Ovary (tissue), 1 donor: ENCODE results near the gene GLCE.

ENCODE experiments used
- EP300 ChIP-seq: sonication (generic); formaldehyde crosslinking; IDR thresholded peaks from one replicate; pipeline ENCODE4 v1.6.1; 2017; ENCODE audit warnings: antibody characterized with exemption
- POLR2A ChIP-seq: fragments of 450-650 bp; IDR thresholded peaks from one replicate; pipeline ENCODE4 v1.6.1; 2017; ENCODE audit warnings: antibody characterized with exemption, mild to moderate bottlenecking, moderate library complexity

DNA sequence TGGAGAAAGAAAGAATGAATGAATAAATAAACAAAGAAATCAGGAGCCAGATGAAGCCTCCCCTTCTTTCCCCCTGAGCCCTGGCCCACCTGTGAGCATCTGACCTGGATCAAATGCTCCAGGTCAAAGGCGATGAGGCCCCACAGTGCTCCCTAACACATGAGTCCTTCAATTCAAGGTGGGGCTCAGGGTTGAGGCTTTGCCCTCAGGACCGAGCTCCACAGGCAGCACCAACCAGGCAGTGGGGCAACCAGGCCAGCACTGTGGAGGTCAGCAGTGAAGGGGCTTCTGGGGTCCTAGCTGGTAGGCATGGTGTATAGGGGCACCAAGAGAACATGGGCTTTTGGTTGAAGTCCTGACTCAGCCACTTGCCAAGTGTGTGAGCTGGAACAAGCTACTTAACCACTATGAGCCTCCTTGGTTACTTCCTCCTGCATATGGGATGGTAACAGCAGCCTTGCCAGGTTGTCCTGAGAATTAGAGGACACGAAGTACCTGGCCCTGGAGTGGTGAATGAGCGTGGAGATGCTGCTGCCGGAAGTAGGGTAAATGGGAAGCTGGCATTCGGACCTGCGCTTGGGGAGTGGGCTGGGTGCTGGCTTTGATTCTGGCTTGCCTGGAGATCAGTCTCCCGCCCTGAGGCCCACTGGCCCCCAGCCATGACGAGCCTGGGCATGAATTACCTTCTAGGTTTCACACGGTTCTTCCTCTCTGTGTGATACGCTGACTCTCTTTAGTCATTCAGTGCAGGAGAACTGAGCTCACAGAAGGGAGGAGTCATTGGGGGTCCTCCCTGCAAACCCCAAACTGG, 128.3 kb downstream of the GLCE start:
- TF ChIP-seq EP300: no peak
- no peak for TF ChIP-seq POLR2A
